PC-9 (cell line): ENCODE measurements around the gene ZNF491. TPM values are rescaled to one million over a fixed set of nuclear protein-coding genes. Genes with fewer than 3 reads are reported as not detected.
"Not testable (repeated sequence)": the region's sequence is repeated elsewhere in the genome, so short reads cannot be mapped to it uniquely, and the experiment has no call there.

ENCODE experiments used
- BruUV-seq: library from RNA; stranded (reverse); fragments of 400-500 nt; replicated peaks from 2 replicates; lab custom pipeline; 2021; lab: Mats Ljungman, UMichigan
- CTCF ChIA-PET: fragments of 300-600 bp; sonication (Branson Sonifier 250); formaldehyde crosslinking; loops from one replicate; lab custom pipeline; 2022; ENCODE audit warnings: antibody characterized with exemption; lab: Charles Lee
- POLR2A ChIA-PET: fragments of 300-600 bp; sonication (Branson Sonifier 250); formaldehyde crosslinking; loops from one replicate; lab custom pipeline; 2022; ENCODE audit warnings: antibody characterized with exemption; ENCODE audit not compliant: unreplicated experiment; lab: Charles Lee
- DNase-seq, 2 experiments: peaks; one replicate each; pipeline versions ENCODE4 v3.0.0 to v3.0.0-alpha.2; 2015 to 2022; ENCODE audit warnings: mixed read lengths in 1 of 2
- H2AFZ ChIP-seq: fragments of 200-600 bp; sonication (generic); 2 replicates; pipeline ENCODE4 v1.8.1; 2017; ENCODE audit warnings: antibody characterized with exemption
- H3F3A ChIP-seq: fragments of 200-600 bp; sonication (generic); 2 replicates; pipeline ENCODE4 v1.8.1; 2017; ENCODE audit warnings: antibody characterized with exemption, mild to moderate bottlenecking, low read depth; ENCODE audit not compliant: insufficient read depth
- H3K27ac ChIP-seq: fragments of 200-600 bp; sonication (generic); 2 replicates; pipeline ENCODE4 v1.6.1; 2016; ENCODE audit warnings: mixed run types
- H3K27me3 ChIP-seq: fragments of 200-600 bp; sonication (generic); 2 replicates; pipeline ENCODE4 v1.6.1; 2016; ENCODE audit warnings: low read depth, mixed run types; ENCODE audit not compliant: insufficient read depth
- H3K36me3 ChIP-seq: fragments of 200-600 bp; sonication (generic); 2 replicates; pipeline ENCODE4 v1.6.1; 2016; ENCODE audit warnings: low read depth, mixed run types
- H3K4me1 ChIP-seq: fragments of 200-600 bp; sonication (generic); replicated peaks from 2 replicates; pipeline ENCODE4 v1.6.1; 2016; ENCODE audit warnings: mixed run types; ENCODE audit not compliant: insufficient read depth
- H3K4me2 ChIP-seq: fragments of 200-600 bp; sonication (generic); 2 replicates; pipeline ENCODE4 v1.6.1; 2017; ENCODE audit warnings: mixed run types
- H3K4me3 ChIP-seq: fragments of 200-600 bp; sonication (generic); 2 replicates; pipeline ENCODE4 v1.6.1; 2016; ENCODE audit warnings: mixed run types
- H3K79me2 ChIP-seq: fragments of 200-600 bp; sonication (generic); 2 replicates; pipeline ENCODE4 v1.6.1; 2017; ENCODE audit warnings: low read depth, mixed run types
- H3K9me2 ChIP-seq: fragments of 200-600 bp; sonication (generic); 2 replicates; pipeline ENCODE4 v1.8.1; 2017; ENCODE audit warnings: mild to moderate bottlenecking; ENCODE audit not compliant: insufficient read depth
- H3K9me3 ChIP-seq: fragments of 200-600 bp; sonication (generic); 2 replicates; pipeline ENCODE4 v1.8.1; 2016; ENCODE audit warnings: low read depth; ENCODE audit not compliant: insufficient read depth
- H4K20me1 ChIP-seq: fragments of 200-600 bp; sonication (generic); 2 replicates; pipeline ENCODE4 v1.8.1; 2017; ENCODE audit not compliant: insufficient read depth
- EZH2 ChIP-seq: fragments of 200-600 bp; sonication (generic); IDR thresholded peaks from 2 replicates; pipeline ENCODE4 v1.8.0; 2017; ENCODE audit warnings: antibody characterized with exemption, low read depth
- intact Hi-C: fragments of 100-400 bp; cut with micrococcal nuclease; formaldehyde crosslinking; loops from one replicate; pipeline ENCODE4 v1.10.0; 2022; ENCODE audit not compliant: unreplicated experiment
- total RNA-seq: library from RNA; stranded (reverse); gene quantifications from 2 replicates; pipeline ENCODE4 v1.2.3, GENCODE V29; 2021
- TF ChIP-seq, protein P1 (sequence below): fragments of 200-600 bp; sonication (generic); conservative IDR thresholded peaks from 2 replicates; pipeline ENCODE4 v1.6.1; 2017; ENCODE audit warnings: mixed run types, antibody characterized with exemption, mild to moderate bottlenecking, moderate library complexity

Gene ZNF491
- total RNA-seq, 1 experiment from 2014 or later = not detected

DNA sequence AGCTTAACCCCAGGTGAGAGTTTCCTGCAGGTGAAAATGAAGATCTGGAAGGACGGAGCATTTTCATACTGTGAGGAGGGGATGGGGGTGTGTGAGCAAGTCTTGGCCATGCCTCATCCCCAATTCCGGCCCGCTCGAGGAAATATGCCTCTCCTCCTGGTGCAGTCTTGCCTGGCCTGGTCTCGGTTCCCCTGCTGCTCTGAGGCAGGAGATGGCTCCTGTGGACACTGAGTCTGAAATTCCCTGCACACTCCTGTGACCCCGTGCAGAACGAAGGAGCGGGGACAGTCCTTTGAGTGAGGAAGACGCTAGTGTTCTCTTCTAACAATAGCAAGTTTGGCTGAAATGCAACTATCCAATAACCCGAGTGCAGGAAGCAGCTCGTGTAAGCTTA, 49.9 kb downstream of the ZNF491 start:
- ChIA-PET POLR2A (no interaction called here), CTCF (no interaction called here)
- H3K79me2 ChIP-seq = no peaks in the 10 kb centered on the region
- DNase-seq = no peak
- no peak overlapping the region for H3K27ac ChIP-seq
- H3F3A ChIP-seq = no peaks in the 10 kb centered on the region
- no peaks in the 10 kb centered on the region for H3K36me3 ChIP-seq
- H3K9me3 ChIP-seq = no peaks in the 10 kb centered on the region
- no peak overlapping the region for H3K4me3 ChIP-seq
- no peaks in the 10 kb centered on the region for H4K20me1 ChIP-seq
- no peak overlapping the region for H2AFZ ChIP-seq
- H3K9me2 ChIP-seq = no peaks in the 10 kb centered on the region
- H3K4me1 ChIP-seq = no peaks in the 10 kb centered on the region
- BruUV-seq = no TSS peak
- H3K4me2 ChIP-seq = no peak overlapping the region
- H3K27me3 ChIP-seq = peaks cover 14% of the 10 kb centered on the region; the same call in 1 of the 2 replicates
- TF ChIP-seq, protein P1, sequence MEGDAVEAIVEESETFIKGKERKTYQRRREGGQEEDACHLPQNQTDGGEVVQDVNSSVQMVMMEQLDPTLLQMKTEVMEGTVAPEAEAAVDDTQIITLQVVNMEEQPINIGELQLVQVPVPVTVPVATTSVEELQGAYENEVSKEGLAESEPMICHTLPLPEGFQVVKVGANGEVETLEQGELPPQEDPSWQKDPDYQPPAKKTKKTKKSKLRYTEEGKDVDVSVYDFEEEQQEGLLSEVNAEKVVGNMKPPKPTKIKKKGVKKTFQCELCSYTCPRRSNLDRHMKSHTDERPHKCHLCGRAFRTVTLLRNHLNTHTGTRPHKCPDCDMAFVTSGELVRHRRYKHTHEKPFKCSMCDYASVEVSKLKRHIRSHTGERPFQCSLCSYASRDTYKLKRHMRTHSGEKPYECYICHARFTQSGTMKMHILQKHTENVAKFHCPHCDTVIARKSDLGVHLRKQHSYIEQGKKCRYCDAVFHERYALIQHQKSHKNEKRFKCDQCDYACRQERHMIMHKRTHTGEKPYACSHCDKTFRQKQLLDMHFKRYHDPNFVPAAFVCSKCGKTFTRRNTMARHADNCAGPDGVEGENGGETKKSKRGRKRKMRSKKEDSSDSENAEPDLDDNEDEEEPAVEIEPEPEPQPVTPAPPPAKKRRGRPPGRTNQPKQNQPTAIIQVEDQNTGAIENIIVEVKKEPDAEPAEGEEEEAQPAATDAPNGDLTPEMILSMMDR = no peak
- no peak for TF ChIP-seq EZH2
- intact Hi-C loops = no loop called here

DNA sequence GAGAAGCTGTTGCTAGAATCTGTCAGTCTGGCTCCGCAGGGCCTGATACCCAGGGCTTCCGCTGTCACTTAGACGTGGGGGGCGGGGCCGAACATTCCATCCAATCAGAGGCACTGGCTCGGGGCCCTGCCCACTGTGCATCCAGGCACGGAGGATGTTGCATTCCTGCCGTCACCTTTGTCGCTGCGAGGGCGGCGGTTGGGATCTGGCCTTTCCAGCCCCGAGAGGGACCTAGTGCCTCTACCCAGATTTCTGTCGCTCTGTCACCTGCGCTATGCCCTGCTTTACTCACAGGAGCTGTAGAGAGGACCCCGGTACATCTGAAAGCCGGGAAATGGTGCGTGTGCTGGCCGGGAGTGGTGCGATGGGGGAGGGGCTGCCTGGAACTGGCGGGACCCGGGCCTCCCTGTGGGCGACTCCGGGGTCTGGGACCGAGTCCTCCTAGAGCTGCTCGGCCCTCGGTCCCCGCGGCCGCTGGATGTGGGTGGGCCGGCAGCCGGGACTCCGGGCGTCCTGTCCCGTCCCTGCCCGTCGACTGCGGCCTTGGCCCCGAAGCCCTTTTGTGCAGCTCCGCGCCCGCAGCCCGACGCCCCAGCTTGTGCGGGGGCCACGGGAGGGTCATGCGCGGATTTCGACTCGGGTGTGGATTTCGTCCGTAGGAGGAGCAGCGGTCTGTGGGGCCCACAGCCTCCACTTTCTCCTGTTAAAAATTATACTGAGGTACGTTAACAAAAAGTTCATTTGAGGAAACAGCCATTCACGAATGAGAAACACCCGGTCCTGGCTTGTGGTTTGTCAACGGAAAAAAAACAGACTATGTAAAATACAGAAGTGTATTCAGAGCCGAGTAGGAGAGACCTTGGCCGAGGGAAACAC, 50.5 kb downstream of the ZNF491 start, which contains the start of gene ZNF439:
ZNF439 (plus strand) TSS at position 133 of the 876 bp plus-strand sequence; CDS start at position 275, 142 bp downstream.
- Histone ChIP-seq H3K9me3 (no peaks in the 10 kb centered on the region), H3K4me2 (no peak within 1 kb of the TSS), H4K20me1 (no peaks in the 10 kb centered on the region), H3K36me3 (no peaks in the 10 kb centered on the region), H2AFZ (no peak within 1 kb of the TSS), H3F3A (no peaks in the 10 kb centered on the region), H3K4me1 (no peaks in the 10 kb centered on the region), H3K4me3 (no peak within 1 kb of the TSS), H3K79me2 (no peaks in the 10 kb centered on the region), H3K9me2 (no peaks in the 10 kb centered on the region), H3K27me3 (peaks cover 14% of the 10 kb centered on the region; the same call in 1 of the 2 replicates), H3K27ac (no peak within 1 kb of the TSS)
- ChIA-PET CTCF (no interaction called here), POLR2A (no interaction called here)
- no TSS peak for BruUV-seq
- TF ChIP-seq, protein P1 = no peak
- TF ChIP-seq EZH2 = no peak
- intact Hi-C loops = no loop called here
- peak in 1 of 2 experiments; percentile 61 for DNase-seq

DNA sequence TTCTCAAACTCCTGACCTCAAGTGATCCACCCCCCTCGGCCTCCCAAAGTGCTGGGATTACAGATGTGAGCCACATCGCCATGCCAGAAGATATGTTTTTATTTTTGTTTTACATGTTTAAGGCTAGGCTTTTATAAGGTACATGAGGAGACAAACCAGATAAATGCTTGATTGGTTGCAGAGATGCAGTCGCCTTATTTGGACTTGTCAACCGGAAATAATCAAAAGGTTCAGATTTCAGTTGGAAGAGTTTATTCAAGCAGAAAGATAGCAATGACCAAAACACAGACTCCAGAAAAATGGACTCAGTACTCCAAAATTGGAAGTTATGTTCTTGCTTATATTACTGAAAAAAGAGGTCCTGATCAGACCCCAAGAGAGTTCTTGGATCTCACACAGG, 52.0 kb downstream of the ZNF491 start:
- H3K4me3 ChIP-seq, H4K20me1 ChIP-seq, H3K9me3 ChIP-seq, DNase-seq, H3K9me2 ChIP-seq, H3K79me2 ChIP-seq, H3K4me1 ChIP-seq, CTCF ChIA-PET, H3K36me3 ChIP-seq, H3K27ac ChIP-seq, H3F3A ChIP-seq, intact Hi-C loops, BruUV-seq, POLR2A ChIA-PET, H2AFZ ChIP-seq, H3K4me2 ChIP-seq: not testable (repeated sequence)
- peaks cover 14% of the 10 kb centered on the region; the same call in 1 of the 2 replicates for H3K27me3 ChIP-seq
